ENCODE data around the gene LARP6. TPM values are rescaled to one million over a fixed set of nuclear protein-coding genes. Genes with fewer than 3 reads are reported as not detected.
A peak's percentile ranks its signal among the peaks of the same experiment; 100 is the strongest.
"Not testable (repeated sequence)": the region's sequence is repeated elsewhere in the genome, so short reads cannot be mapped to it uniquely, and the experiment has no call there.

Gene LARP6
- total RNA-seq: 1 to 10 TPM in 1 of 2 experiments, under 1 TPM in 1; 0.12 to 1.9 TPM

DNA sequence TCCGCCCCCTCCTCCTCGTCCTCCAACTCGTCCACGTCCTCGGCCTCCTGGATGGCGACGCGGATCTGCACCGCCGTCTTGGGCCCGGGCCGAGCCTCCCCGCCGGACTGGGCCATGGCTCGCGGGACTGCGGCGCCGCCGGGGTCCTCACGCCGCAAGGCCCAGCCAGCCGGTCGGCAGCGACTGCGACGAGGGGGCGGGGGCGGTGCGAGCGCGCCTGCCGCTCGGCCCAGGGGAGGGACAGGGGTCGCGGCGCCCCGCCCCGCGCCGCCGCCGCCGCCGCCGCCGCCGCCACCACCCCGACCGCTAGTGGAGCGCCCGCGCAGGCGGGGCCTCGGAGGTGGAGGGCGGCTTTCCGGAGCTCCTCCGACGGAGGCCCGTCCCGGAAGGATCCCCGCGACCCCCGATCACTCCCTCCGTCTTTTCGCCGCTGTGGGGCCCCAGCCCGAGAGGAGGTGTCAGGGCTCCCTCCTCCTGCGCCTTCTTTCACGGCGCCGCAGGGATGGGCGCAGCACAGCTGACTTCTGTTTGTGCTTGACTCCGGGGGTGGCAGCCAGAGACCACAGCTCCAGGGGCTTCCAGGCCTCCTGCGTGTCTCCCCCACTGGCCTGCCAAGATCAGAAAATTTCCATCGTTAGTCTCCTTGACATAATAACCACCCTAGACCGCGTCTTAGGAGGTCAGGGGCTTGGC is at the start of gene LARP6:
Gene LARP6 (minus strand): TSS at position 185 of the 693 bp plus-strand sequence. CDS start 69 bp downstream, at position 116.
- peak; percentile 42 for DNase-seq
- H3K4me3 Mint-ChIP-seq: peak within 1 kb of the TSS; percentile 74
- no peak within 1 kb of the TSS for H3K27ac Mint-ChIP-seq
- H3K9me3 Mint-ChIP-seq: no peaks in the 10 kb centered on the region
- peaks cover 55% of the 10 kb centered on the region for H3K27me3 Mint-ChIP-seq
- peaks cover 6% of the 10 kb centered on the region for H3K4me1 Mint-ChIP-seq
- no peaks in the 10 kb centered on the region for H3K36me3 Mint-ChIP-seq

GRCh38 chr15:70902107-70902506 is 48.1 kb upstream of the LARP6 start:
- DNase-seq: no peak
- H3K4me1 Mint-ChIP-seq: no peaks in the 10 kb centered on the region
- no peak overlapping the region for H3K4me3 Mint-ChIP-seq
- H3K27me3 Mint-ChIP-seq: peaks cover 35% of the 10 kb centered on the region
- H3K36me3 Mint-ChIP-seq: no peaks in the 10 kb centered on the region
- H3K27ac Mint-ChIP-seq: no peak overlapping the region
- peaks cover 5% of the 10 kb centered on the region for H3K9me3 Mint-ChIP-seq

GRCh38 chr15:70892912-70893560 is 39.1 kb upstream of the LARP6 start:
- peak; percentile 1 for DNase-seq
- H3K4me3 Mint-ChIP-seq: peak overlapping the region; percentile 87
- peaks cover 12% of the 10 kb centered on the region for H3K4me1 Mint-ChIP-seq
- H3K27me3 Mint-ChIP-seq: peaks cover 82% of the 10 kb centered on the region
- peaks cover 5% of the 10 kb centered on the region for H3K36me3 Mint-ChIP-seq
- peaks cover 3% of the 10 kb centered on the region for H3K9me3 Mint-ChIP-seq
- H3K27ac Mint-ChIP-seq: no peak overlapping the region

DNA sequence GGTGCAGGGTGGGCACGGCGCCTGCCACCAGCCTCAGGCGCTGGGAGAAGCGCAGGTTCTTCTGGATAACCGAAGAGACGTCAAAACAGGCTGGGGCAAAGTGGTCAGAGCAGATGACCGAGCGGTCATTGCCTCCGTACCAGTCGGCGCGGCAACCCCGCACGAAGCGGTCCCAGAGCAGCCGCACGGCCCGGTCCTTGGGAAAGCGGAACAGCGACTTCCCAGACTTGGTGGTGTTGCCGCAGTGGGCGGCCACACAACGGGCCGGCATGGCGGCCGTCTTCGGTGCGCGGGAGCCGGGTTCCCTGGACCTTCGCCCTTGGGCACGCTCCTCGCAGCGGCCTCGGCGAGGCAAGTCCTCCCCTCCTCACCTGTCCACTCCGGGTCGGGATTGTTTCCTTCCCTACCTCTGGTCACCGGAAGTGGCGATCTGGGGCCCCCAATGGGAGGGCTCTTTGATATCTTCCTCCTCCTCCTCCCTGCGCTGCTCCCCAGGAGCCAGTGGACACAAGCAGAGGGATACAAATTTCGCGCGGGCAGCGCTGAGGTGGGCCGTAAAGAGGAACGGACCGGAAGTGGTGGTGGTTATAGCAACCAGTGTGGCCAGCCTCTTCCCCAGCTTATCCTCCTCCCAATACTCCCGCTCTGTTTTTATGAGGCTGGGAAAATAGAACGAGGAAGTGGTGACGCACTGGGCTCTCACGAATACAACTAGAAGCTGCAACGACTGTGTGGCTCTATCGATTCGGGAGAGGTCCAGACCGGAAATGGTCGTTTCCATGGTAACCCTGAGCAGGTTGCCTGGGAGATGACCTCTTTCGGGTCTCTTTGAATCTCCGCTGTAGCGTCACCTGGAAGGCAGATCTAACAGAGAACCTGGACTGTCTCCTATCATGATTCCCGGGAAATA is 38.3 kb upstream of the LARP6 start, which contains the start of the genes LRRC49 and THAP10:
Gene LRRC49 (plus strand): TSS at position 825 of the 910 bp plus-strand sequence. CDS start 69 bp downstream, at position 894.
Gene THAP10 (minus strand): TSS at position 432 of the 910 bp plus-strand sequence. CDS start 161 bp downstream, at position 271.
- Mint-ChIP-seq H3K9me3 (peaks cover 3% of the 10 kb centered on the region), H3K27ac (peak within 1 kb of the TSS; percentile 76), H3K4me3 (peak within 1 kb of the TSS; percentile 87), H3K27me3 (peaks cover 75% of the 10 kb centered on the region), H3K36me3 (peaks cover 5% of the 10 kb centered on the region), H3K4me1 (peaks cover 12% of the 10 kb centered on the region)
- DNase-seq: peak; percentile 53

GRCh38 chr15:70882361-70882760 is 28.4 kb upstream of the LARP6 start:
- H3K36me3 Mint-ChIP-seq: no peaks in the 10 kb centered on the region
- DNase-seq: no peak
- H3K27me3 Mint-ChIP-seq: peaks cover 43% of the 10 kb centered on the region
- no peaks in the 10 kb centered on the region for H3K9me3 Mint-ChIP-seq
- H3K4me1 Mint-ChIP-seq: no peaks in the 10 kb centered on the region
- H3K4me3 Mint-ChIP-seq: no peak overlapping the region
- no peak overlapping the region for H3K27ac Mint-ChIP-seq

DNA sequence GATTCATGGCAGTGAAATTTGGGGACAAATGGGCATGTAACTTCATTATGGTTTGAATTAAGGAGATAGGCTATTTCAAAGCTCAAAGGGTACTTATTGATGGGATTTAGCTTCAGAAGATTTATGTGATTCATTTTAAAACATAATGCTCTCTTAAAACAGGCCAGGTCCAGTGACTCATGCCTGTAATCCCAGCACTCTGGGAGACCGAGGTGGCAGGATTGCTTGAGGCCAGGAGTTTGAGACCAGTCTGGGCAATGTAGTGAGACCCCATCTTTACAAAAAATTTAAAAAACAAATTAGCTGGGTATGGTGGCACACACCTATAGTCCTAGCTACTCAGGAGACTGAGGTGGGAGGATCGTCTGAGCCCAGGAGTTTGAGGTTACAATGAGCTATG is 26.8 kb upstream of the LARP6 start:
- peaks cover 39% of the 10 kb centered on the region for H3K27me3 Mint-ChIP-seq
- H3K4me3 Mint-ChIP-seq: no peak overlapping the region
- no peak for DNase-seq
- H3K9me3 Mint-ChIP-seq: no peaks in the 10 kb centered on the region
- H3K36me3 Mint-ChIP-seq: no peaks in the 10 kb centered on the region
- no peaks in the 10 kb centered on the region for H3K4me1 Mint-ChIP-seq
- no peak overlapping the region for H3K27ac Mint-ChIP-seq

- no peak for DNase-seq
- no peaks in the 10 kb centered on the region for H3K36me3 Mint-ChIP-seq
- H3K4me3 Mint-ChIP-seq: no peak overlapping the region
- no peak overlapping the region for H3K27ac Mint-ChIP-seq
- H3K9me3 Mint-ChIP-seq: no peaks in the 10 kb centered on the region
- peaks cover 45% of the 10 kb centered on the region for H3K27me3 Mint-ChIP-seq
- H3K4me1 Mint-ChIP-seq: no peaks in the 10 kb centered on the region
Measured at GRCh38 chr15:70879401-70879800, 25.4 kb upstream of the LARP6 start.

DNA sequence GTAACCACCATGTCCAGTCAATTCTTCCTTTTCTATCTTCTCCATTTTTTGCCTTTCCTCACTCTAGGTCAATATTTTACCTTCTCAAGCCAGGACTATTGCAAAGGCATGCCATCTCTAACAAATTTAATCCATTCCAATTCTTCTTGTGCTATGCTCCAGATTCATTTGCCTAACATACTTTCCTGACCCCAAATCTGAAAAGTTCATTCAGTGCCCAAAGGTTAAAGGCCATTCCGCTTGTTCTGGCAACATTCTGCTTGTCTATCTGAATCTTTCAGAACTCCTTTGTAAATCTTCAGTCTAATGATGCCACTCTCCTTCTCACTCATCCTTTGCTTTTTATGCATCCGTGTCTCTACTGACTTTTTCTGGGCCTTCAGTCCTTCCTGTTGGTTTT is 22.7 kb upstream of the LARP6 start:
- no peak overlapping the region for H3K4me3 Mint-ChIP-seq
- H3K9me3 Mint-ChIP-seq: no peaks in the 10 kb centered on the region
- no peak overlapping the region for H3K27ac Mint-ChIP-seq
- no peaks in the 10 kb centered on the region for H3K36me3 Mint-ChIP-seq
- DNase-seq: no peak
- H3K27me3 Mint-ChIP-seq: peaks cover 42% of the 10 kb centered on the region
- no peaks in the 10 kb centered on the region for H3K4me1 Mint-ChIP-seq

DNA sequence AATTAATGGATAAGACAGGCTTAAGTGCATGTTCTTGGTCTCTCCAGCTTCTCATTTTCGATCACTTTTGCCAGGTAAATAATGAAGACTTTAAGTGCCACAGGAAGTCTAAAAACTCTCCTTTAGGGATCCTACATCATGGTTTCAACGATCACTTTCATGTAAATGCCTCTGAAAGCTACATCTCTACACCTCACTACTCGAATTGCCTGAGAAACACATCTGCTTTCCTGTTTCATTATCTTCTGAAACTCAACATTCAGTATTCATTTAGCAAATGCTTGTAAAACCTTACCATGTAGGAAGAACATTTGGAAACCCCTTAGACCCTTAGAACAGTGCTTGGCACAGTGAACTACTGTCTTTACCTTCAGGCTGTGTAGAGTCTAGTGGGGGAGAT is 22.1 kb upstream of the LARP6 start:
- Mint-ChIP-seq H3K4me3 (no peak overlapping the region), H3K36me3 (no peaks in the 10 kb centered on the region), H3K9me3 (no peaks in the 10 kb centered on the region), H3K27me3 (peaks cover 42% of the 10 kb centered on the region), H3K27ac (no peak overlapping the region), H3K4me1 (no peaks in the 10 kb centered on the region)
- no peak for DNase-seq

GRCh38 chr15:70875001-70875782 is 21.2 kb upstream of the LARP6 start:
- H3K4me1 Mint-ChIP-seq: no peaks in the 10 kb centered on the region
- H3K9me3 Mint-ChIP-seq: no peaks in the 10 kb centered on the region
- no peaks in the 10 kb centered on the region for H3K36me3 Mint-ChIP-seq
- H3K27ac Mint-ChIP-seq: no peak overlapping the region
- peaks cover 37% of the 10 kb centered on the region for H3K27me3 Mint-ChIP-seq
- no peak overlapping the region for H3K4me3 Mint-ChIP-seq
- no peak for DNase-seq

DNA sequence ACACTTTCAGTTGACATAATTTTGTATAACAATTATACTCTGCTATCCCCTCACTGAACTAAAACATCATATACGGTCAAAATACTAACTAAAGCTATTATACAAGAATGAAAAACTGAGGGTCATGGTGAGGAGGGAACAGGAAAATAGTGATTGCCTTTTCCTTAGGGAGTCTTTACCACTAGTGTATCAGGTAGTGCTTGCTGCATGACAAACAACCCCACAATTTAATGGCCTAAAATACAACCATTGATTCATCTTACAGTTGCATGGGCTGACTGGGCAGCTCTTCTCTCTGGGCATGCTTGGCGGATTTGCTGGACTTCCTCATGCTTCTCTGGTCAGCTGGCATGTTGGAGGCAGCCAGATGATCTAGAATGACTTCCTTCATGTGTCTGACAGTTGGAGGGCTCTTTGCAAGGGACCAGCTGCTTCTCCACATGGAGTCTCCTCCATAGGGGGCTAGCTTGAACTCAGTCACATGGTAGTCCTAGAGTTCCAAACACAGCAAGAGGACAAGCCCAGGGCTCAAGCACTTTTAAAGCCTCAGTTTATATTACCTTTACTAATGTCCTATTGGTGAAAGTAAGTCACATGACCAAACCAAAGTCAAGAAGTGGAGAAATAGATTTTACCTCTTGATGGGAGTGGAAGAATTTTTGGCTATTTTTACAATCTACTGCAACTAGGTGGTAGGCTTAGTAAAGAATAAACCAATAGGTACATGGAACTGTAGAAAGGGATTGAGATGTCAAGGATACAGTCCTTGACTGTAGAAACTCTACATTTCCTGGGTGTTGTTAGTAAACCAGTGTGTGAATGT is 19.5 kb upstream of the LARP6 start:
- peaks cover 31% of the 10 kb centered on the region for H3K27me3 Mint-ChIP-seq
- H3K27ac Mint-ChIP-seq: no peak overlapping the region
- no peak overlapping the region for H3K4me3 Mint-ChIP-seq
- H3K9me3 Mint-ChIP-seq: no peaks in the 10 kb centered on the region
- H3K4me1 Mint-ChIP-seq: no peaks in the 10 kb centered on the region
- H3K36me3 Mint-ChIP-seq: no peaks in the 10 kb centered on the region
- DNase-seq: no peak

DNA sequence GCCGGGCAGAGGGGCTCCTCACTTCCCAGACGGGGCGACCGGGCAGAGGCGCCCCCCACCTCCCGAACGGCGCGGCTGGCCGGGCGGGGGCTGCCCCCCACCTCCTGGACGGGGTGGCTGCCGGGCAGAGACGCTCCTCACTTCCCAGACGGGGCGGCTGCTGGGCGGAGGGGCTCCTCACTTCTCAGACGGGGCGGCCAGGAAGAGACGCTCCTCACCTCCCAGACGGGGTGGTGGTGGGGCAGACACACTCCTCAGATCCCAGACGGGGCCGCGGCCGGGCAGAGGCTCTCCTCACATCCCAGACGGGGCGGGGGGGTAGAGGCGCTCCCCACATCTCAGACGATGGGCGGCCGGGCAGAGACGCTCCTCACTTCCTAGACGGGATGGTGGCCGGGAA is 17.5 kb upstream of the LARP6 start:
- H3K4me3 Mint-ChIP-seq, H3K36me3 Mint-ChIP-seq, H3K9me3 Mint-ChIP-seq, H3K4me1 Mint-ChIP-seq, H3K27ac Mint-ChIP-seq, DNase-seq: not testable (repeated sequence)
- peaks cover 30% of the 10 kb centered on the region for H3K27me3 Mint-ChIP-seq

DNA sequence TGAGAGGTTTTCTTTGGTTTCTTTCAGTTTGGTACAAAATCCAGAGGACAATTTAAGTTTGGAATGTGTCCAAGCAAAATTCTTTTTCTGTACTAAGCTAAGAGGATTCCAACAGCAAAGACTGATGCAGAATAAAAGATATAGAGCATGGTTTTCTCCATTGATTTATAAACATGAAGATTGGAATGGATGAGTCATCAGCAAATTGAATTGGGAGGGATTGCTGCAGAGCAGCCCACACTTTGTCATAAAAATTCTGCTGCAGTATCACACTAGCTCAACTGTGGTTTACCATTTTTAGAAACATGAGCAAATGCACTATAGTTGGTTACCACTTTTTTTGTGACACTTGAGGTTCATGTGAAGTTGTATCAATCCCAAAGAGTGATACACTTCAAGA is 16.1 kb upstream of the LARP6 start:
- H3K36me3 Mint-ChIP-seq: no peaks in the 10 kb centered on the region
- no peak overlapping the region for H3K4me3 Mint-ChIP-seq
- H3K27ac Mint-ChIP-seq: no peak overlapping the region
- DNase-seq: no peak
- H3K9me3 Mint-ChIP-seq: no peaks in the 10 kb centered on the region
- H3K27me3 Mint-ChIP-seq: peaks cover 21% of the 10 kb centered on the region
- H3K4me1 Mint-ChIP-seq: no peaks in the 10 kb centered on the region

GRCh38 chr15:70869346-70869745 is 15.4 kb upstream of the LARP6 start:
- H3K9me3 Mint-ChIP-seq: no peaks in the 10 kb centered on the region
- H3K27me3 Mint-ChIP-seq: peaks cover 15% of the 10 kb centered on the region
- H3K36me3 Mint-ChIP-seq: no peaks in the 10 kb centered on the region
- no peak overlapping the region for H3K27ac Mint-ChIP-seq
- H3K4me1 Mint-ChIP-seq: no peaks in the 10 kb centered on the region
- H3K4me3 Mint-ChIP-seq: no peak overlapping the region
- no peak for DNase-seq

Data from activated naive CD8-positive, alpha-beta T cell treated with anti-CD3 and anti-CD28 coated beads for 36 hours (primary cell).